ENCODE data around the gene CCRL2.

Gene CCRL2, protein sequence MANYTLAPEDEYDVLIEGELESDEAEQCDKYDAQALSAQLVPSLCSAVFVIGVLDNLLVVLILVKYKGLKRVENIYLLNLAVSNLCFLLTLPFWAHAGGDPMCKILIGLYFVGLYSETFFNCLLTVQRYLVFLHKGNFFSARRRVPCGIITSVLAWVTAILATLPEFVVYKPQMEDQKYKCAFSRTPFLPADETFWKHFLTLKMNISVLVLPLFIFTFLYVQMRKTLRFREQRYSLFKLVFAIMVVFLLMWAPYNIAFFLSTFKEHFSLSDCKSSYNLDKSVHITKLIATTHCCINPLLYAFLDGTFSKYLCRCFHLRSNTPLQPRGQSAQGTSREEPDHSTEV

DNA sequence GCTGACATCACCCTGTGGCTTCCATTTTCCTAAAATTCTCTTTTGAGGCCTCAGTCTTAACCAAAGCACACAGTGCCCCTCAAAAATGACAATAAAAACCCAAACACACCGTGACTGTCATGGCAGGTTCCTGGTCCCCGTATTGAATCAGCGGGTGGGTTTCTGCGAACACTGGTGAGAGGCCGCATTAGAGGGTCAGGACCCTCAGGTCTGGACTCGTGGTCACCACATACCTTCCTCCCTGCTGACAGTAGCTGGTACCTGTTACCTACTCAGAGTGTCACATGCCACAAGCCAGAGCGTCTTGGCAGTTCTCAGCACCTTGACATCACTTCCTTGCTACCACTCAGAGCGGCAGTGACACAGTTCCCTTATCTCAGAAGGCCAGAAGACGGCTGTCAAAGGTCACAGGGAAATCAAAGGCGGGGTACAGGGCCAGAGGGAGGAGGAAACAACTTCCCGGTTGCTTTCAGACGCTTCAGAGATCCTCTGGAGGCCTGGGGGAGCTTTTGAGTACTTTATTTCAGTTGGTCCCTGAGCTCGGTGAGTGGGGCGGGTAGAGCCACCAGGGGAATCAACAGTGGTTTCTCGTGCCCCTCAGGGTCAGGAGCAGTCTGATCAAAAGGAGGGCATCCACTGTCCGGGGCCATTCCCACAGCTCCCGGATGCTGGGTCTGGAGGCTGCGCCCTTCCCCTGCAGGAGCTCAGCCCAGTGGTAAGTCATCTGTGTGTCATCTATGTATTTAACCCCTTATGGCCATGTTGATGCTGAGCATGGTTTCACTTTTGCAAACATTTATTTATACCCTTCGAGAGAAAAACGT lies at the start of gene CCRL2, which contains the start of gene CCR5AS:
CCRL2 (plus strand) TSS at position 472 of the 824 bp plus-strand sequence. CDS start 821 bp downstream, outside the sequence.
CCR5AS (minus strand) TSS at position 279 of the 824 bp plus-strand sequence.
- DNase-seq (ENCODE audit: low read depth): peak; percentile 4

DNA sequence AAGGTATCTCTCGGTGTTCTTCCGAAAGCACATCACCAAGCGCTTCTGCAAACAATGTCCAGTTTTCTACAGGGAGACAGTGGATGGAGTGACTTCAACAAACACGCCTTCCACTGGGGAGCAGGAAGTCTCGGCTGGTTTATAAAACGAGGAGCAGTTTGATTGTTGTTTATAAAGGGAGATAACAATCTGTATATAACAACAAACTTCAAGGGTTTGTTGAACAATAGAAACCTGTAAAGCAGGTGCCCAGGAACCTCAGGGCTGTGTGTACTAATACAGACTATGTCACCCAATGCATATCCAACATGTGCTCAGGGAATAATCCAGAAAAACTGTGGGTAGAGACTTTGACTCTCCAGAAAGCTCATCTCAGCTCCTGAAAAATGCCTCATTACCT lies 48.6 kb upstream of the CCRL2 start:
- DNase-seq (ENCODE audit: low read depth): no peak

DNA sequence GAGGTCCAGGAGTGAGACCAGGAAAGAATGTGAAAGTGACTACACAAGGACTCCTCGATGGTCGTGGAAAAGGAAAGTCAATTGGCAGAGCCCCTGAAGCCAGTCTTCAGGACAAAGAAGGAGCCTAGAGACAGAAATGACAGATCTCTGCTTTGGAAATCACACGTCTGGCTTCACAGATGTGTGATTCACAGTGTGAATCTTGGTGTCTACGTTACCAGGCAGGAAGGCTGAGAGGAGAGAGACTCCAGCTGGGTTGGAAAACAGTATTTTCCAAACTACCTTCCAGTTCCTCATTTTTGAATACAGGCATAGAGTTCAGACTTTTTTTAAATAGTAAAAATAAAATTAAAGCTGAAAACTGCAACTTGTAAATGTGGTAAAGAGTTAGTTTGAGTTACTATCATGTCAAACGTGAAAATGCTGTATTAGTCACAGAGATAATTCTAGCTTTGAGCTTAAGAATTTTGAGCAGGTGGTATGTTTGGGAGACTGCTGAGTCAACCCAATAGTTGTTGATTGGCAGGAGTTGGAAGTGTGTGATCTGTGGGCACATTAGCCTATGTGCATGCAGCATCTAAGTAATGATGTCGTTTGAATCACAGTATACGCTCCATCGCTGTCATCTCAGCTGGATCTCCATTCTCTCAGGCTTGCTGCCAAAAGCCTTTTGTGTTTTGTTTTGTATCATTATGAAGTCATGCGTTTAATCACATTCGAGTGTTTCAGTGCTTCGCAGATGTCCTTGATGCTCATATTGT lies 47.1 kb upstream of the CCRL2 start:
- no peak for DNase-seq (ENCODE audit: low read depth)

DNA sequence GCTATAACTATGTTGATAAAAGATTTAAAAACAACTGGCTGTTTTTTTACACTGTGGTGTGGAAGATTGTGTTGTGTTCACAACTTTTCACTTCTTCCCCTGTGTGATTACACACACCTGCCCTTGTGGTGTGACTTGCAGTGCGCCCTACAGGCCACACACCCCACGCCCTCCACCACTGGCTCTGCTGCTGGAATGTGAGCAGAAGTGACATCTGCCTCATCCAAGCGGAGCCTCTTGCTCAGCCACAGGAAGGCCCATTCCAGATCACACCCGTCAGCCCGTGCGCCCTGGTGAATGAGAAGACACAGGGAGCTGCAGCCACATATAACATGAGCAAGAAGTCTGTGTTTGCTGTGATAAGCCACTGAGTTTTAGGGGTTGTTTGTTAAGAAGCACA lies 46.2 kb upstream of the CCRL2 start:
- DNase-seq (ENCODE audit: low read depth): no peak

DNA sequence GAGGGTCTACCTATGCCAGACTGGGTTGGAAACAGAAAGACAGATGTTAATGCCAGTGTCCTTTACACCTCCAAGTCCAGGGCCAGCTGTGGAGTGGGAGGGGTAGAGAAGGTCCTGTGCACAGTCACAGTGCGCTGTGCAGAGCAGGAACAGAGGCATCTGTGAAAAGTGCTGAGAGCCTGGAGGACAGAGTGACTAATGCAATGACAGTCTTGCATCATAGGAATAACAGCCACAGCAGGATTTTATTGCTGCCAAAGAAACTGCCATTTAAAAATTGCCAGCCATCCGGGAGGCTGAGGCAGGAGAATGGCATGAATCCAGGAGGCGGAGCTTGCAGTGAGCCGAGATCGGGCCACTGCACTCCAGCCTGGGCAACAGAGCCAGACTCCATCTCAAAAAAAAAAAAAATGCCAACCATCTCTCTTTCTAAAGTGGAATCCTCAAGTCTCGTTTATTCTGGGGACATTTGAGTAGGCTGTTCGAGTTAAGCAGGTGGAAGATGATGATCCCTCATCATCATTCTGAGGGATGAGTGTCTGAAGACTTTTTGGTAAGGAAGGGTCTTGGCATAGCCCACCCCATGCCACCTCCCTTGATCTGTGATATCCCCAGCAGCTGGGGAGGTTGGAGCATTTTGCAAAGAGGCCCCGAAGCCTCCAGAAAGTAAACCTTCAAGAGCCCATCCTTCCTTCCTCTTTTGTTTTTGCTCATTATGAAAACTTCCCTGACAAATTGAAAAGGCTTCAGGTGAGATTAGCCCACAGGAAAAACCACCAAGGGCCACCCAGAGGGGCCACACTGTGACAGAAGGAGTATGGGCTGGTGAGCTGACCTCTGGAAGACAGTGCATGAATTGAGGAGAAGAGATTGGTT lies 45.4 kb upstream of the CCRL2 start:
- DNase-seq (ENCODE audit: low read depth): no peak

DNA sequence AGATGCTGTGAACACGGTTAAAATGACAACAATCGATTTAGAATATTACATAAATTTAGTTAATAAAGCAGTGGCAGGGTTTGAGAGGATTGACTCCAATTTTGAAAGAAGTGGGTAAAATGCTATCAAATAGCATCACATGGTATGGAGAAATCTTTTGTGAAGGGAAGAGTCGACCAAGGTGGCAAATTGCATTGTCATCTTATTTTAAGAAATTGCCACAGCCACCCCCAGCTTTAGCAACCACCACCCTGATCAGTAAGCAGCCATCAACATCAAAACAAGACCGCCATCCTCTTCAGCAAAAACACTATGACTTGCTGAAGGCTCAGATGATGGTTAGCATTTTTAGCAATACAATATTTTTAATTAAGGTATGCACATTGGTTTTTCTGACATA lies 42.0 kb upstream of the CCRL2 start:
- DNase-seq (ENCODE audit: low read depth): no peak

DNA sequence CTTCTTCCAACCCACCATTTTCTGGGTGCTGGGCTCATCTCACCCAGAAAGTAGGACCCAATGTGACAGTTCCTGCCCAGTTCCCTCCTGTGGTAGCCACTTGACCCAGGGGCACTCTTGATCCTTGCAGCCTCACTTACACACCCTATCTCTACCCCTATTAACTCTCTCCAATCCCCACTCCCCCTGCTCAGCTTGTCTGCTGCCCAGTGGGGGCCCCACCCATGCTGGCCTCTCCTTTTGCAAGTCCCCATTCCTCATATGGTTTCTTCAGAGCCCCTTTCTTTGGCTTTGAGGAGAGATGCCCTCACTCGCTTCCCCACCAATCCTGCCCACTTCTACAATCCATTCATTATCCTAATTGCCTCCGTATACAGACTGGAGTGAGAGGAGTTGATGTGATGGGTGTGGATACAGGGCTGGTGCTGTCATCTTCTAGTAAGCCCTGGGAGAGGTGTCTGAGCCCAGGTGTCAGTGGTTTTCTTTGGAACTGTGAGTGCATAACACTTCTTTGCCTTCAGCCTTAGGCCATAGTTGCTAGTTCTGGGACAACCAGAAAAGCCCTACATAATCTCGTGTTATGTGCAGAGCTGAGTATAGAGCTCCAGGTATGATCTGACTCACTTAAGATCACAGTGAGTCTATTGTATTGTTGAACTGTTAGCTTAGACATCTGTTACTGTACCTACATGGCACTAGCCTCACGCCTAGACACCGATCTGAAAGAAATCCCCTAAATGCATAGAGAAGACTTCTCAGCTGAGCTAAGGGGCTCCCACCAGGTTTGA lies 41.1 kb upstream of the CCRL2 start:
- DNase-seq (ENCODE audit: low read depth): no peak

DNA sequence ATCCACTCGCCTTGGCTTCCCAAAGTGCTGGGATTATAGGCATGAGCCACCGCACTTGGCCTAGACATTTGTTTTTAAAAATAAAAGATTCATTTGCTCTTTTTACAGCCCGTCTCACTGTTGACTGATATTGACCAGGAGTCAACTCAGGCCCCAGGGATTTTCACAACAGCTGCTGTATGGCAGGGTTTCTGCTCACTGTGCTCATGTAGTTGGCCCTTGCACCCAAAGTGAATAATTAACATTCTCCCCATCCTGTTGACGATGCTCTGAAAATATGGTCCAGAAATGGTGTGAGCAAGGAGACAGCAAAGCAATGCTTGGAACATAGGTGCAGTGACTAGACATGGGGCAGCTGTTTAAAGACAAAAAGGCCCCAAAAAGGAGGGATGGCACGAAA lies 39.2 kb upstream of the CCRL2 start:
- no peak for DNase-seq (ENCODE audit: low read depth)

DNA sequence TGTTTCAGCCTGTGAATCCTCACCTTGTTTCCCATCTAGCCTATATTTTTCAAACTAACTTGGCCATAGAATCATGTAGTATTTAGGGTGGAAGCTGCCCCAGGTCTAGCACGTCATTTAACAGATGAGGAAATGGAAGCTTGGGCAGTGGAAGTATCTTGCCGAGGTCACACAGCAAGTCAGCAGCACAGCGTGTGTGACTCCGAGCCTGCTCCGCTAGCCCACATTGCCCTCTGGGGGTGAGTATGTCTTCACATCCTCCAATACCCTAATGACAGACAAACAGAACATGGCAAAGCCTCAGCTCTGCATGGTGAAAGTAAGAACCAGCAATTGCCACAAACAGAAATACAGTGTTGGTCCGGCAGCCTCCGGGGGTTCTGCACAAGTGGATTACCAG lies 38.5 kb upstream of the CCRL2 start:
- DNase-seq (ENCODE audit: low read depth): peak; percentile 20

DNA sequence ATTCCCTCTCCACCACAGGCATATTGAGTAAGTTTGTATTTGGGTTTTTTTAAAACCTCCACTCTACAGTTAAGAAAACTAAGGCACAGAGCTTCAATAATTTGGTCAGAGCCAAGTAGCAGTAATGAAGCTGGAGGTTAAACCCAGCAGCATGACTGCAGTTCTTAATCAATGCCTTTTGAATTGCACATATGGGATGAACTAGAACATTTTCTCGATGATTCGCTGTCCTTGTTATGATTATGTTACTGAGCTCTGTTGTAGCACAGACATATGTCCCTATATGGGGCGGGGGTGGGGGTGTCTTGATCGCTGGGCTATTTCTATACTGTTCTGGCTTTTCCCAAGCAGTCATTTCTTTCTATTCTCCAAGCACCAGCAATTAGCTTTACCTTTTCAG lies 37.9 kb upstream of the CCRL2 start:
- DNase-seq (ENCODE audit: low read depth): no peak

DNA sequence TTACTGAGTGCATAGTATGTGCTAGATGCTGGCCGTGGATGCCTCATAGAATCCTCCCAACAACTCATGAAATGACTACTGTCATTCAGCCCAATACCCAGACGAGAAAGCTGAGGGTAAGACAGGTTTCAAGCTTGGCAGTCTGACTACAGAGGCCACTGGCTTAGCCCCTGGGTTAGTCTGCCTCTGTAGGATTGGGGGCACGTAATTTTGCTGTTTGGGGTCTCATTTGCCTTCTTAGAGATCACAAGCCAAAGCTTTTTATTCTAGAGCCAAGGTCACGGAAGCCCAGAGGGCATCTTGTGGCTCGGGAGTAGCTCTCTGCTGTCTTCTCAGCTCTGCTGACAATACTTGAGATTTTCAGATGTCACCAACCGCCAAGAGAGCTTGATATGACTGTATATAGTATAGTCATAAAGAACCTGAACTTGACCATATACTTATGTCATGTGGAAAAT lies 37.4 kb upstream of the CCRL2 start:
- no peak for DNase-seq (ENCODE audit: low read depth)

DNA sequence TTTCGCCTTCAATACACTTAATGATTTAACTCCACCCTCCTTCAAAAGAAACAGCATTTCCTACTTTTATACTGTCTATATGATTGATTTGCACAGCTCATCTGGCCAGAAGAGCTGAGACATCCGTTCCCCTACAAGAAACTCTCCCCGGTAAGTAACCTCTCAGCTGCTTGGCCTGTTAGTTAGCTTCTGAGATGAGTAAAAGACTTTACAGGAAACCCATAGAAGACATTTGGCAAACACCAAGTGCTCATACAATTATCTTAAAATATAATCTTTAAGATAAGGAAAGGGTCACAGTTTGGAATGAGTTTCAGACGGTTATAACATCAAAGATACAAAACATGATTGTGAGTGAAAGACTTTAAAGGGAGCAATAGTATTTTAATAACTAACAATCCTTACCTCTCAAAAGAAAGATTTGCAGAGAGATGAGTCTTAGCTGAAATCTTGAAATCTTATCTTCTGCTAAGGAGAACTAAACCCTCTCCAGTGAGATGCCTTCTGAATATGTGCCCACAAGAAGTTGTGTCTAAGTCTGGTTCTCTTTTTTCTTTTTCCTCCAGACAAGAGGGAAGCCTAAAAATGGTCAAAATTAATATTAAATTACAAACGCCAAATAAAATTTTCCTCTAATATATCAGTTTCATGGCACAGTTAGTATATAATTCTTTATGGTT lies 36.1 kb upstream of the CCRL2 start, which contains the start of gene CCR5:
CCR5 (plus strand) TSS at position 108 of the 680 bp plus-strand sequence. CDS start 1,957 bp downstream, outside the sequence.
- no peak for DNase-seq (ENCODE audit: low read depth)

DNA sequence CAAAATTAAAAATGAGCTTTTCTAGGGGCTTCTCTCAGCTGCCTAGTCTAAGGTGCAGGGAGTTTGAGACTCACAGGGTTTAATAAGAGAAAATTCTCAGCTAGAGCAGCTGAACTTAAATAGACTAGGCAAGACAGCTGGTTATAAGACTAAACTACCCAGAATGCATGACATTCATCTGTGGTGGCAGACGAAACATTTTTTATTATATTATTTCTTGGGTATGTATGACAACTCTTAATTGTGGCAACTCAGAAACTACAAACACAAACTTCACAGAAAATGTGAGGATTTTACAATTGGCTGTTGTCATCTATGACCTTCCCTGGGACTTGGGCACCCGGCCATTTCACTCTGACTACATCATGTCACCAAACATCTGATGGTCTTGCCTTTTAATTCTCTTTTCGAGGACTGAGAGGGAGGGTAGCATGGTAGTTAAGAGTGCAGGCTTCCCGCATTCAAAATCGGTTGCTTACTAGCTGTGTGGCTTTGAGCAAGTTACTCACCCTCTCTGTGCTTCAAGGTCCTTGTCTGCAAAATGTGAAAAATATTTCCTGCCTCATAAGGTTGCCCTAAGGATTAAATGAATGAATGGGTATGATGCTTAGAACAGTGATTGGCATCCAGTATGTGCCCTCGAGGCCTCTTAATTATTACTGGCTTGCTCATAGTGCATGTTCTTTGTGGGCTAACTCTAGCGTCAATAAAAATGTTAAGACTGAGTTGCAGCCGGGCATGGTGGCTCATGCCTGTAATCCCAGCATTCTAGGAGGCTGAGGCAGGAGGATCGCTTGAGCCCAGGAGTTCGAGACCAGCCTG lies 35.3 kb upstream of the CCRL2 start:
- DNase-seq (ENCODE audit: low read depth): no peak

DNA sequence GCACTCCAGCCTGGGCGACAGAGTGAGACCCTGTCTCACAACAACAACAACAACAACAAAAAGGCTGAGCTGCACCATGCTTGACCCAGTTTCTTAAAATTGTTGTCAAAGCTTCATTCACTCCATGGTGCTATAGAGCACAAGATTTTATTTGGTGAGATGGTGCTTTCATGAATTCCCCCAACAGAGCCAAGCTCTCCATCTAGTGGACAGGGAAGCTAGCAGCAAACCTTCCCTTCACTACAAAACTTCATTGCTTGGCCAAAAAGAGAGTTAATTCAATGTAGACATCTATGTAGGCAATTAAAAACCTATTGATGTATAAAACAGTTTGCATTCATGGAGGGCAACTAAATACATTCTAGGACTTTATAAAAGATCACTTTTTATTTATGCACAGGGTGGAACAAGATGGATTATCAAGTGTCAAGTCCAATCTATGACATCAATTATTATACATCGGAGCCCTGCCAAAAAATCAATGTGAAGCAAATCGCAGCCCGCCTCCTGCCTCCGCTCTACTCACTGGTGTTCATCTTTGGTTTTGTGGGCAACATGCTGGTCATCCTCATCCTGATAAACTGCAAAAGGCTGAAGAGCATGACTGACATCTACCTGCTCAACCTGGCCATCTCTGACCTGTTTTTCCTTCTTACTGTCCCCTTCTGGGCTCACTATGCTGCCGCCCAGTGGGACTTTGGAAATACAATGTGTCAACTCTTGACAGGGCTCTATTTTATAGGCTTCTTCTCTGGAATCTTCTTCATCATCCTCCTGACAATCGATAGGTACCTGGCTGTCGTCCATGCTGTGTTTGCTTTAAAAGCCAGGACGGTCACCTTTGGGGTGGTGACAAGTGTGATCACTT lies 34.3 kb upstream of the CCRL2 start:
- DNase-seq (ENCODE audit: low read depth): no peak

DNA sequence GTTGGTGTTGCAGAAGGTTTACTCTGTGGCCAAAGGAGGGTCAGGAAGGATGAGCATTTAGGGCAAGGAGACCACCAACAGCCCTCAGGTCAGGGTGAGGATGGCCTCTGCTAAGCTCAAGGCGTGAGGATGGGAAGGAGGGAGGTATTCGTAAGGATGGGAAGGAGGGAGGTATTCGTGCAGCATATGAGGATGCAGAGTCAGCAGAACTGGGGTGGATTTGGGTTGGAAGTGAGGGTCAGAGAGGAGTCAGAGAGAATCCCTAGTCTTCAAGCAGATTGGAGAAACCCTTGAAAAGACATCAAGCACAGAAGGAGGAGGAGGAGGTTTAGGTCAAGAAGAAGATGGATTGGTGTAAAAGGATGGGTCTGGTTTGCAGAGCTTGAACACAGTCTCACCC lies 32.3 kb upstream of the CCRL2 start:
- DNase-seq (ENCODE audit: low read depth): no peak

DNA sequence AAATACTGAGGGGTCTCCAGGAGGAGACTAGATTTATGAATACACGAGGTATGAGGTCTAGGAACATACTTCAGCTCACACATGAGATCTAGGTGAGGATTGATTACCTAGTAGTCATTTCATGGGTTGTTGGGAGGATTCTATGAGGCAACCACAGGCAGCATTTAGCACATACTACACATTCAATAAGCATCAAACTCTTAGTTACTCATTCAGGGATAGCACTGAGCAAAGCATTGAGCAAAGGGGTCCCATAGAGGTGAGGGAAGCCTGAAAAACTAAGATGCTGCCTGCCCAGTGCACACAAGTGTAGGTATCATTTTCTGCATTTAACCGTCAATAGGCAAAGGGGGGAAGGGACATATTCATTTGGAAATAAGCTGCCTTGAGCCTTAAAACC lies 31.8 kb upstream of the CCRL2 start:
- DNase-seq (ENCODE audit: low read depth): no peak

DNA sequence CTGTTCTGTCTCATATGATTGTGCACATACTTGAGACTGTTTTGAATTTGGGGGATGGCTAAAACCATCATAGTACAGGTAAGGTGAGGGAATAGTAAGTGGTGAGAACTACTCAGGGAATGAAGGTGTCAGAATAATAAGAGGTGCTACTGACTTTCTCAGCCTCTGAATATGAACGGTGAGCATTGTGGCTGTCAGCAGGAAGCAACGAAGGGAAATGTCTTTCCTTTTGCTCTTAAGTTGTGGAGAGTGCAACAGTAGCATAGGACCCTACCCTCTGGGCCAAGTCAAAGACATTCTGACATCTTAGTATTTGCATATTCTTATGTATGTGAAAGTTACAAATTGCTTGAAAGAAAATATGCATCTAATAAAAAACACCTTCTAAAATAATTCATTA lies 31.2 kb upstream of the CCRL2 start:
- DNase-seq (ENCODE audit: low read depth): no peak

DNA sequence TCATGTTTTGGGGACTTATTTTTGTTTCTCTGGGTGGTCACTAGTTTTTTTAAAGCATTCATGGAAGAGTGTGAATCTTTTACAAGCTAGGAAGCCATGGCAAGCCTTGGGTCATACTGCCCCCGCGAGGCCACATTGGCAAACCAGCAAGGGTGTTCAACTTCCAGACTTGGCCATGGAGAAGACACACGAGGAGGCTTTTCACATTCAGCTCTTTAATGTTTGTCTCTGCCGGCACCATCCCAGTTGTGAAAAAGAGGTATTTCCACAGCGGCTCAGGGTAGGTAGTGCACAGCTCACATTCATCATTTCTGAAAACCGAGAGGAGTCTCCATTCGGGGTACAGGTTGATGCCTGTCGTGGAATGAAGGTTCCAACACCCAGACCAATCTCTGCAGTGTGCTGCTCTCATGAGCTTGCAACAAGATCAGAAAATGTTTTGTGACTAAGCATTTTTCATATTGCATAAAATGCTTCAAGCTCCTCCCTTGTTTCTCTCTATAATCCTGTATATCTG lies 28.6 kb upstream of the CCRL2 start:
- peak; percentile 37 for DNase-seq (ENCODE audit: low read depth)

Data from stimulated activated CD8-positive, alpha-beta memory T cell treated with anti-CD3 and anti-CD28 coated beads, Interleukin-15, amount 100 ng/mL, for 1 hour (primary cell).